Keratinocyte (primary cell): Measurements from ENCODE around the gene GPRC6A. TPM values are rescaled to one million over a fixed set of nuclear protein-coding genes. Genes with fewer than 3 reads are reported as not detected.

Experiments
- DNase-seq: peaks from one replicate; pipeline ENCODE4 v3.0.0-alpha.2; 2011; ENCODE audit warnings: low read depth, missing footprints, low spot score
- FAIRE-seq: peaks from 2 replicates; lab custom pipeline; 2011; peaks lifted over from hg19 to GRCh38; lab: Jason Lieb, UNC
- H2AFZ ChIP-seq: 2 replicates; pipeline ENCODE4 v1.6.0; 2012; ENCODE audit warnings: low read length, control low read depth, inconsistent platforms; ENCODE audit not compliant: control insufficient read depth
- H3K27ac ChIP-seq: 2 replicates; pipeline ENCODE4 v1.5.1; 2011; ENCODE audit warnings: low read length; ENCODE audit not compliant: control insufficient read depth, insufficient read depth
- H3K27me3 ChIP-seq: 3 replicates; pipeline ENCODE4 v1.6.0; 2011; ENCODE audit warnings: low read length; ENCODE audit not compliant: control insufficient read depth, insufficient read depth; ENCODE audit errors: extremely low read depth
- H3K36me3 ChIP-seq, 2 experiments: 2 replicates in 1 of 2; 3 replicates in 1 of 2; pipeline ENCODE4 v1.5.1; 2011; ENCODE audit warnings: low read length in 2 of 2, mild to moderate bottlenecking in 1 of 2; ENCODE audit not compliant: control insufficient read depth in 2 of 2, insufficient read depth in 2 of 2; ENCODE audit errors: extremely low read depth in 1 of 2
- H3K4me1 ChIP-seq: 3 replicates; pipeline ENCODE4 v1.5.1; 2011; ENCODE audit warnings: low read length; ENCODE audit not compliant: control insufficient read depth, insufficient read depth; ENCODE audit errors: extremely low read depth
- H3K4me2 ChIP-seq: 3 replicates; pipeline ENCODE4 v1.6.0; 2011; ENCODE audit warnings: low read depth, low read length; ENCODE audit not compliant: control insufficient read depth, insufficient read depth; ENCODE audit errors: extremely low read depth
- H3K4me3 ChIP-seq, 3 experiments: fragments of 200-600 bp in 1 of 3; sonication (generic) in 1 of 3; 2 replicates in 2 of 3; 3 replicates in 1 of 3; pipeline ENCODE4 v1.5.1; 2011 to 2016; ENCODE audit warnings: low read length in 3 of 3, mild to moderate bottlenecking in 3 of 3, control low read depth in 2 of 3, inconsistent platforms in 1 of 3, low read depth in 1 of 3, mixed read lengths in 1 of 3, mixed run types in 1 of 3, moderate library complexity in 1 of 3; ENCODE audit not compliant: control insufficient read depth in 2 of 3, insufficient read depth in 2 of 3; ENCODE audit errors: extremely low read depth in 1 of 3
- H3K79me2 ChIP-seq: 2 replicates; pipeline ENCODE4 v1.6.0; 2012; ENCODE audit warnings: low read length; ENCODE audit not compliant: control insufficient read depth, insufficient read depth
- H3K9ac ChIP-seq: 3 replicates; pipeline ENCODE4 v1.6.0; 2011; ENCODE audit warnings: low read length; ENCODE audit not compliant: control insufficient read depth, insufficient read depth; ENCODE audit errors: extremely low read depth
- H3K9me1 ChIP-seq: 3 replicates; pipeline ENCODE4 v1.6.0; 2011; ENCODE audit warnings: low read length; ENCODE audit not compliant: control insufficient read depth, insufficient read depth; ENCODE audit errors: extremely low read depth
- H3K9me3 ChIP-seq: 2 replicates; pipeline ENCODE4 v1.5.1; 2012; ENCODE audit warnings: low read depth, low read length; ENCODE audit not compliant: control insufficient read depth
- H4K20me1 ChIP-seq: 3 replicates; pipeline ENCODE4 v1.6.0; 2011; ENCODE audit warnings: low read length; ENCODE audit not compliant: control insufficient read depth, insufficient read depth; ENCODE audit errors: extremely low read depth
- EZH2 ChIP-seq: IDR thresholded peaks from one replicate; pipeline ENCODE4 v1.6.1; 2012; ENCODE audit warnings: inconsistent platforms, mild to moderate bottlenecking, low read length, moderate library complexity
- dilution Hi-C: fragments of 300-500 bp; cut with MboI; formaldehyde crosslinking; loops from one replicate; pipeline ENCODE4 v1.7.0; 2020; ENCODE audit warnings: low sequenced_read_pairs; ENCODE audit not compliant: extremely low pct_ligation_motif_present
- polyA plus RNA-seq, 5 experiments: library from polyadenylated mRNA; depleted of rRNA in 3 of 5; stranded (reverse) in 3 of 5; stranded (forward) in 1 of 5; unstranded in 1 of 5; fragments of >200 nt; gene quantifications; 1 replicate in 1 of 5; 2 replicates in 3 of 5; 3 replicates in 1 of 5; pipeline versions ENCODE4 v1.2.1 to v1.2.3, GENCODE V29; 2011 to 2012; ENCODE audit warnings: missing spikeins in 2 of 5, low read depth in 1 of 5, low replicate concordance in 1 of 5
- TF ChIP-seq, protein P1 (sequence below), 3 experiments: IDR thresholded peaks in 1 of 3; conservative IDR thresholded peaks in 1 of 3; optimal IDR thresholded peaks in 1 of 3; 2 replicates in 2 of 3; 3 replicates in 1 of 3; pipeline versions ENCODE3 to v1.5.1; 2011; ENCODE audit warnings: low read length in 3 of 3, mild to moderate bottlenecking in 3 of 3, moderate library complexity in 2 of 3, control low read depth in 1 of 3, inconsistent platforms in 1 of 3; ENCODE audit not compliant: insufficient read depth in 2 of 3; ENCODE audit errors: extremely low read depth in 1 of 3

The GPRC6A gene
- polyA plus RNA-seq, 1 donor (not counting 4 experiments of a cell fraction or from before 2014, with no cell fraction given), result not detected

GRCh38 chr6:116761779-116762178 lies 67.1 kb downstream of the GPRC6A start:
- H3K27ac ChIP-seq, result no peak overlapping the region

DNA sequence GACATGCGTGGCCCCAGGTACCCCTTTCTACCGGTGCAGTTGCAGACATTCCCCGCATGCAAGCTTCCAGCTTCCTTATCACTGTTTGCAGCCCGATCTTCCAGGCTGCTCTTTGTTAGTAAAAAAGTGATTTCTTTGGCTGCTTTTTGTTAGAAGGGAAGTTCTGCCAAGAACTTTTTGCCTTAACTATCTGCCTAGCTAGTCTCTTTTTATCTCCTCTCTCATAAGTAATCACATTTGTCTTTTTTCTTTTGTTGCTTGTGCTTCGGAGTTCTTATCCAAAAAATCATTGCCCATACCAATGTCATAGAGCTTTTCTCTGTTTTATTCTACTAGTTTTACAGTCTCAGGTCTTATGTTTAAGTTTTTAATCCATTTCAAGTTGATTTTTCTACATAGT lies 83.7 kb downstream of the GPRC6A start:
- dilution Hi-C loops, result no loop called here
- Histone ChIP-seq H3K9me1 (no peaks in the 10 kb centered on the region), H3K79me2 (no peaks in the 10 kb centered on the region), H4K20me1 (no peaks in the 10 kb centered on the region), H3K36me3 (no peaks in the 10 kb centered on the region), H3K4me1 (no peaks in the 10 kb centered on the region), H3K9ac (no peak overlapping the region), H3K9me3 (no peaks in the 10 kb centered on the region), H3K4me3 (no peak overlapping the region), H3K27me3 (no peaks in the 10 kb centered on the region), H2AFZ (no peak overlapping the region), H3K4me2 (no peak overlapping the region), H3K27ac (no peak overlapping the region)
- FAIRE-seq (no peak), DNase-seq (no peak)
- TF ChIP-seq, protein P1, sequence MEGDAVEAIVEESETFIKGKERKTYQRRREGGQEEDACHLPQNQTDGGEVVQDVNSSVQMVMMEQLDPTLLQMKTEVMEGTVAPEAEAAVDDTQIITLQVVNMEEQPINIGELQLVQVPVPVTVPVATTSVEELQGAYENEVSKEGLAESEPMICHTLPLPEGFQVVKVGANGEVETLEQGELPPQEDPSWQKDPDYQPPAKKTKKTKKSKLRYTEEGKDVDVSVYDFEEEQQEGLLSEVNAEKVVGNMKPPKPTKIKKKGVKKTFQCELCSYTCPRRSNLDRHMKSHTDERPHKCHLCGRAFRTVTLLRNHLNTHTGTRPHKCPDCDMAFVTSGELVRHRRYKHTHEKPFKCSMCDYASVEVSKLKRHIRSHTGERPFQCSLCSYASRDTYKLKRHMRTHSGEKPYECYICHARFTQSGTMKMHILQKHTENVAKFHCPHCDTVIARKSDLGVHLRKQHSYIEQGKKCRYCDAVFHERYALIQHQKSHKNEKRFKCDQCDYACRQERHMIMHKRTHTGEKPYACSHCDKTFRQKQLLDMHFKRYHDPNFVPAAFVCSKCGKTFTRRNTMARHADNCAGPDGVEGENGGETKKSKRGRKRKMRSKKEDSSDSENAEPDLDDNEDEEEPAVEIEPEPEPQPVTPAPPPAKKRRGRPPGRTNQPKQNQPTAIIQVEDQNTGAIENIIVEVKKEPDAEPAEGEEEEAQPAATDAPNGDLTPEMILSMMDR (optimal IDR thresholded peaks at IDR 0.05 in 1 of 3, IDR thresholded peaks at IDR 0.05 in 1 of 3, conservative IDR thresholded peaks at IDR 0.05 in 1 of 3; ENCODE audit: extremely low read depth in 1 of 3, insufficient read depth in 2 of 3, low read length in 3 of 3), result no peak
- no peak for TF ChIP-seq EZH2

More at GRCh38 chr6:116761779-116762178, 67.1 kb downstream of the GPRC6A start:
- H3K9me3 ChIP-seq, result no peaks in the 10 kb centered on the region
- H4K20me1 ChIP-seq, result peaks cover 3% of the 10 kb centered on the region
- H3K79me2 ChIP-seq, result no peaks in the 10 kb centered on the region
- H3K4me2 ChIP-seq, result no peak overlapping the region
- H3K36me3 ChIP-seq, result no peaks in the 10 kb centered on the region
- H3K9ac ChIP-seq, result no peak overlapping the region
- peaks cover 28% of the 10 kb centered on the region for H3K27me3 ChIP-seq
- dilution Hi-C loops, result no loop called here
- FAIRE-seq (no peak), DNase-seq (no peak)
- H3K4me1 ChIP-seq, result no peaks in the 10 kb centered on the region
- TF ChIP-seq EZH2, result no peak
- H2AFZ ChIP-seq, result no peak overlapping the region
- no peak overlapping the region for H3K4me3 ChIP-seq
- H3K9me1 ChIP-seq, result no peaks in the 10 kb centered on the region

Other genes with a start within 250 kb of the GPRC6A start
- gene RSPH4A, start 212.6 kb downstream of the GPRC6A start, polyA plus RNA-seq, result 0.10 to 0.12 TPM (median 0.11 TPM) in 3 replicates
- 8.6 to 21.7 TPM (median 17.7 TPM) in 3 replicates for gene ZUP1, start 160.3 kb downstream of the GPRC6A start, polyA plus RNA-seq
- 1.7 to 3.1 TPM (median 1.7 TPM) in 3 replicates for gene KPNA5, start 147.9 kb downstream of the GPRC6A start, polyA plus RNA-seq
- gene FAM162B, start 63.4 kb downstream of the GPRC6A start, polyA plus RNA-seq, result not detected in 3 replicates
- gene RFX6, start 48.2 kb upstream of the GPRC6A start, polyA plus RNA-seq, result not detected in 3 replicates